Muscle layer of colon (tissue), 2 donors: Measurements from ENCODE around the gene OTOG.

ENCODE experiments used
- H3K27ac ChIP-seq: one replicate; pipeline ENCODE4 v1.7.0; 2013; ENCODE audit warnings: low read depth, mild to moderate bottlenecking, low read length, moderate library complexity
- H3K27me3 ChIP-seq, 2 donors: one replicate each; pipeline ENCODE4 v1.7.0; 2013; ENCODE audit warnings: low read length in 2 of 2, mild to moderate bottlenecking in 2 of 2; ENCODE audit not compliant: insufficient read depth in 2 of 2, control insufficient read depth in 1 of 2
- H3K36me3 ChIP-seq: one replicate; pipeline ENCODE4 v1.7.0; 2013; ENCODE audit warnings: mild to moderate bottlenecking, low read length; ENCODE audit not compliant: insufficient read depth
- H3K4me1 ChIP-seq: one replicate; pipeline ENCODE4 v1.7.0; 2013; ENCODE audit warnings: mild to moderate bottlenecking, low read length; ENCODE audit not compliant: insufficient read depth
- H3K4me3 ChIP-seq, 2 donors: one replicate each; pipeline ENCODE4 v1.7.0; 2013; ENCODE audit warnings: low read length in 2 of 2, low read depth in 1 of 2, mild to moderate bottlenecking in 1 of 2, moderate library complexity in 1 of 2
- H3K9ac ChIP-seq: one replicate; pipeline ENCODE4 v1.7.0; 2013; ENCODE audit warnings: low read length
- H3K9me3 ChIP-seq: one replicate; pipeline ENCODE4 v1.7.0; 2013; ENCODE audit warnings: mild to moderate bottlenecking, low read length
- donor health status: abdominal sarcoma.
- donor health status: Adenocarcinoma of cecum.

The OTOG gene

GRCh38 chr11:17510507-17511206, 36.4 kb upstream of the OTOG start:
- no peak overlapping the region for H3K9ac ChIP-seq
- no peak overlapping the region for H3K27ac ChIP-seq
- peaks cover 11% of the 10 kb centered on the region for H3K4me1 ChIP-seq
- no peaks in the 10 kb centered on the region for H3K27me3 ChIP-seq
- no peaks in the 10 kb centered on the region for H3K36me3 ChIP-seq
- no peak overlapping the region for H3K4me3 ChIP-seq
- no peaks in the 10 kb centered on the region for H3K9me3 ChIP-seq

GRCh38 chr11:17511571-17511970, 35.5 kb upstream of the OTOG start:
- Histone ChIP-seq H3K9me3 (no peaks in the 10 kb centered on the region), H3K27me3 (no peaks in the 10 kb centered on the region), H3K4me3 (no peak overlapping the region), H3K9ac (no peak overlapping the region), H3K4me1 (peaks cover 11% of the 10 kb centered on the region), H3K27ac (no peak overlapping the region), H3K36me3 (no peaks in the 10 kb centered on the region)

- Histone ChIP-seq H3K9ac (no peak overlapping the region), H3K4me1 (peaks cover 11% of the 10 kb centered on the region), H3K27me3 (no peaks in the 10 kb centered on the region), H3K36me3 (no peaks in the 10 kb centered on the region), H3K9me3 (no peaks in the 10 kb centered on the region), H3K4me3 (no peak overlapping the region), H3K27ac (no peak overlapping the region)
Observed at GRCh38 chr11:17512101-17512500, 35.0 kb upstream of the OTOG start.

- H3K36me3 ChIP-seq, result no peaks in the 10 kb centered on the region
- H3K27ac ChIP-seq, result no peak overlapping the region
- H3K9ac ChIP-seq, result no peak overlapping the region
- H3K4me3 ChIP-seq, result no peak overlapping the region
- H3K27me3 ChIP-seq, result no peaks in the 10 kb centered on the region
- peaks cover 2% of the 10 kb centered on the region for H3K4me1 ChIP-seq
- no peaks in the 10 kb centered on the region for H3K9me3 ChIP-seq
Observed at GRCh38 chr11:17513853-17514252, 33.2 kb upstream of the OTOG start.

GRCh38 chr11:17514476-17514875, 32.6 kb upstream of the OTOG start:
- H3K9ac ChIP-seq, result no peak overlapping the region
- H3K4me1 ChIP-seq, result no peaks in the 10 kb centered on the region
- no peaks in the 10 kb centered on the region for H3K36me3 ChIP-seq
- no peak overlapping the region for H3K4me3 ChIP-seq
- H3K27ac ChIP-seq, result no peak overlapping the region
- H3K9me3 ChIP-seq, result no peaks in the 10 kb centered on the region
- H3K27me3 ChIP-seq, result no peaks in the 10 kb centered on the region

- Histone ChIP-seq H3K4me3 (no peak overlapping the region), H3K27ac (no peak overlapping the region), H3K4me1 (no peaks in the 10 kb centered on the region), H3K9me3 (no peaks in the 10 kb centered on the region), H3K36me3 (no peaks in the 10 kb centered on the region), H3K27me3 (no peaks in the 10 kb centered on the region), H3K9ac (no peak overlapping the region)
Observed at GRCh38 chr11:17515443-17516176, 31.4 kb upstream of the OTOG start.

GRCh38 chr11:17516551-17517150, 30.4 kb upstream of the OTOG start:
- H3K27me3 ChIP-seq, result no peaks in the 10 kb centered on the region
- H3K27ac ChIP-seq, result no peak overlapping the region
- no peak overlapping the region for H3K9ac ChIP-seq
- no peak overlapping the region for H3K4me3 ChIP-seq
- no peaks in the 10 kb centered on the region for H3K36me3 ChIP-seq
- H3K4me1 ChIP-seq, result no peaks in the 10 kb centered on the region
- no peaks in the 10 kb centered on the region for H3K9me3 ChIP-seq

- H3K4me3 ChIP-seq, result no peak overlapping the region
- no peaks in the 10 kb centered on the region for H3K36me3 ChIP-seq
- no peaks in the 10 kb centered on the region for H3K9me3 ChIP-seq
- H3K4me1 ChIP-seq, result no peaks in the 10 kb centered on the region
- H3K27ac ChIP-seq, result no peak overlapping the region
- no peak overlapping the region for H3K9ac ChIP-seq
- H3K27me3 ChIP-seq, result no peaks in the 10 kb centered on the region
Observed at GRCh38 chr11:17517186-17517585, 29.9 kb upstream of the OTOG start.

- H3K4me3 ChIP-seq, result no peak overlapping the region
- no peaks in the 10 kb centered on the region for H3K36me3 ChIP-seq
- H3K4me1 ChIP-seq, result no peaks in the 10 kb centered on the region
- no peak overlapping the region for H3K9ac ChIP-seq
- H3K27me3 ChIP-seq, result no peaks in the 10 kb centered on the region
- no peak overlapping the region for H3K27ac ChIP-seq
- no peaks in the 10 kb centered on the region for H3K9me3 ChIP-seq
Observed at GRCh38 chr11:17518366-17518765, 28.7 kb upstream of the OTOG start.

GRCh38 chr11:17519061-17519885, 27.8 kb upstream of the OTOG start:
- H3K36me3 ChIP-seq, result no peaks in the 10 kb centered on the region
- no peak overlapping the region for H3K4me3 ChIP-seq
- no peak overlapping the region for H3K27ac ChIP-seq
- no peaks in the 10 kb centered on the region for H3K9me3 ChIP-seq
- H3K4me1 ChIP-seq, result no peaks in the 10 kb centered on the region
- no peaks in the 10 kb centered on the region for H3K27me3 ChIP-seq
- no peak overlapping the region for H3K9ac ChIP-seq
